GM20431 (cell line): ENCODE measurements around the gene HES7.
"Not testable (repeated sequence)": the region's sequence is repeated elsewhere in the genome, so short reads cannot be mapped to it uniquely, and the experiment has no call there.

Experiments used
- in situ Hi-C: fragments of 300-500 bp; cut with MseI, MboI; formaldehyde crosslinking; loops from one replicate; pipeline ENCODE4 v1.15.0; 2020; ENCODE audit warnings: low sequenced_read_pairs; ENCODE audit not compliant: unreplicated experiment

The HES7 gene

DNA sequence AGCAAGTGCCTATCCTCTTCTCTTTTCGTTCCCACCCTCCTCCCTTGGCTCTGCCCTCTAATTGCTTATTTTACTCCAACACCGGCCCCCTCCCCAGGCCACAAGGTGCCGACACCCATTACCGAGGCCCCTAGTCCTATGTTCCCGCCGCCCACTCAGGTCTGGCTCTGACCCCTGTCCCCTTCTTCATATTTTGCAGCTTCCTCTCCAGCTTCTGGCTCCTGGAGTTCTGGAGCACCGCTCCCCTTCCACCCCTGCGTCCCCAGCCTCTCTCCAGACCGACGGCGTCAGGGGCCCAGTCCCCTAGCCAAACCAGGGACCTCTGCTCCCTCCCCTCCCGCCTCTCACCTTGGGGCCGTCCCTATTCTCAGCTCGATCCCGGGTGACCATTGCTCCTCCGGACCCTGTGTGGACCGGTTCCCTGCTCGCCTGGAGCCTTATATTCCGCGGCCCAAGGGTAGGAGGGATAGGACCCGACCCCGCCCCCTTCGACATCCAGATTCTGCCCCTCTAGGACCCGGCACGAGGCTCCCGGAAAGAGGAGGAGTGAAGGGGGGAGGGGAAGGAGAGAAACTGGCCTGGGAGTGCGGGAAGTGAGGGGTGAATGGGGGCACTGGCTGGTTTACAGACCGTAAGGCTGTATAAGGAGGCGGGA is at the start of gene HES7:
Gene HES7 (minus strand): TSS at position 412 of the 655 bp plus-strand sequence. CDS start 22 bp downstream, at position 390.
- in situ Hi-C loops, result no loop called here

DNA sequence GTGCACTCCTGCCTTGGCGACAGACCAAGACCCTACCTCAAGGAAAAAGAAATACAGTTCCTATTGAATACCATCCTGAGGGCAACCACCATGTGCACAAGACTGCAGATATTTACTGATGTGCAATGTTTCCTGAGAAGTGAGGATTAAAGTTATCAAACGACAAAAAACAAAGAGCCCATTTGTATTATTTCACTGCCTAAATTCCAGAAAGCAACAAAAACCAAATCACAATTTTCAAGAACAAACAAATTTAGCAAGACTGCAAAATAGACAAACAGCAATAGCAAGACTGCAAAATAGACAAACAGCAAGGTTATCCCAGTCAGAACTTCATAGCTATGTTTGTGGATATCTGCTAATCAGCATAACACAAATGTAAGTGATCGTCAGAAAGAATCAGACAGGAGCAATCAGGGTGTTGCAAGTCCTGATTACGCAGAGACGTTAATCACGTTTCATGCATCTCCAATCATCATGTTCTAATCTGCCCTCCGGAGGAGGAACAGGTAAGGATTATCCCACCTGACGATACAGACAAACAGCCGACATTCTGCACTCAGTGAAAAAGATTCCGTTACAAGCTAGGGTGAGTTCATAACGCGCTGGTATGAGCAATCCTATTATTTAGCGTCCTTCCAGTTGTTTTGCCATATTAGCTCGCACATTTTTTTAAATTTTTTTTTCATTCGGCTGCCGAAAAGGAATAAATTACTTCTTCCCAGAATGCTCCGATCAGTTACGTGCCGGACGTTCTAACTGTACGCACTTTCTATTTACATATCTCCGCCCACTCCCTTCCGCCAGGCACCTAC is 49.4 kb upstream of the HES7 start:
- in situ Hi-C loops, result no loop called here

DNA sequence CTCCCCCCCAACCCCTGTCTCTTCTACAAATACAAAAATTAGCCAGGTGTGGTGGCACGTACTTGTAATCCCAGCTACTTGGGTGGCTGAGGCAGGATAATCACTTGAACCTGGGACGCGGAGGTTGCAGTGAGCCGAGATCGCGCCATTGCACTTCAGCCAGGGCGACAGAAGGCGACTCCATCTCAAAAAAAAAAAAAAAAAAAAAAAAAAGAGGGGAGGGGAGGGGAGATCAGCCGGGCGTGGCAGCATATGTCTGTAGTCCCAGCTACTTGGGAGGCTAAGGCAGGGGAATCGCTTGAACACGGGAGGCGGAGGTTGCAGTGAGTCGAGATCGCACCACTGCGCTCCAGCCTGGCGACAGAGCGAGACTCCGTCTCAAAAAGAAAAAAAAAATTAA is 46.3 kb upstream of the HES7 start:
- in situ Hi-C loops, result not testable (repeated sequence)

DNA sequence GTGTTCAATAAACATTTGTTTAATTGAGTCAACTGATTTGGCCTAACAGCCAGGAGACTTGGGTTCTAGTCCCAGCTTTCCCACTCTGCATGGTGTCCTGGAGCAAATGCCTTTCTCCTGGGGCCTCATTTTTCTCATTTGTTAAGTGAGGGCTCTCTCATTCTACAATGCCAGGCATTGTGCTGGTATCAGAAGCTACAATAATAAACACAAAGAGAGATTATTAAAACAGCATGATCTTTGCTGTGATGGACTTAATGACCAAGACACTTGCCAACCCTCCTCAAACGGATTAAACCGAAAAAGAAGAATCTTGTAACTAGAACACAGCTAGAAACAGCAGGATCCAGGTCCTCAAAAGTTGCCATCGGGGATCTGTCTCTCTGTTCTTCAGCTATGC is 43.6 kb upstream of the HES7 start:
- in situ Hi-C loops, result no loop called here

DNA sequence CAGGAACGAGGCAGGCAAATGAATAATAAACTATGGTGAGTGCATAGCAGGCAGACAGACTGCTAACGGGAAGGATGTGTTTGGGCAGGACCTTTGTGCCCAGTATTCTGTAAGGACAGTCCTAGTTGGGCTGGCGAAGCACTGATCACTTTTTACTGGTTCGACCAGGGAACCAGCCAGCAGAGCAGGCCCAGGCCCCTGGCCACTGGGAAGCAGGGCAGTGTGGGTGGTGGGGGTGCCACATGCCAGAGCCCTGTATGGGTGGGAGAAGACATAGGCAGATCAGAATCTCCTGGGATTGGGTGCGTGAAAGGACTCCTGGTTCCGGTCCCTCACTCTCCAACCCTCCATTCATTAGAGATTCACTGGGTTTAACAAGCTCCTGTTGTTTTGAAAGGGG is 42.8 kb upstream of the HES7 start:
- in situ Hi-C loops, result no loop called here

DNA sequence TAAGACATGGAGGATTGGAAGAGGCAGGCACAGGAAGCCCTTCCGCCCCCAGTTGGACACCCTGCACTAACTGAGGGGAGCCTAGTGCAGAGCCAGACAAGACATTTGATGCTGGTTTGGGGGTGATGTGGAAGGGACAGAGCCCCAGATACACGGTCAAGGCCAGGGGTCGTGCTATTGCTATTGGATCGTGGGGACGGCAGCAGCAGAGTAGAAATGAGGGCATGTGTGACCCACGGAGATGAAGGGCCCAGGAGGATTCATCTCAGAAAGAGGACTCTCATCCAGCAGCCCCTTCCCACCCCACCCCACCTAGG is 40.9 kb upstream of the HES7 start:
- in situ Hi-C loops, result no loop called here

DNA sequence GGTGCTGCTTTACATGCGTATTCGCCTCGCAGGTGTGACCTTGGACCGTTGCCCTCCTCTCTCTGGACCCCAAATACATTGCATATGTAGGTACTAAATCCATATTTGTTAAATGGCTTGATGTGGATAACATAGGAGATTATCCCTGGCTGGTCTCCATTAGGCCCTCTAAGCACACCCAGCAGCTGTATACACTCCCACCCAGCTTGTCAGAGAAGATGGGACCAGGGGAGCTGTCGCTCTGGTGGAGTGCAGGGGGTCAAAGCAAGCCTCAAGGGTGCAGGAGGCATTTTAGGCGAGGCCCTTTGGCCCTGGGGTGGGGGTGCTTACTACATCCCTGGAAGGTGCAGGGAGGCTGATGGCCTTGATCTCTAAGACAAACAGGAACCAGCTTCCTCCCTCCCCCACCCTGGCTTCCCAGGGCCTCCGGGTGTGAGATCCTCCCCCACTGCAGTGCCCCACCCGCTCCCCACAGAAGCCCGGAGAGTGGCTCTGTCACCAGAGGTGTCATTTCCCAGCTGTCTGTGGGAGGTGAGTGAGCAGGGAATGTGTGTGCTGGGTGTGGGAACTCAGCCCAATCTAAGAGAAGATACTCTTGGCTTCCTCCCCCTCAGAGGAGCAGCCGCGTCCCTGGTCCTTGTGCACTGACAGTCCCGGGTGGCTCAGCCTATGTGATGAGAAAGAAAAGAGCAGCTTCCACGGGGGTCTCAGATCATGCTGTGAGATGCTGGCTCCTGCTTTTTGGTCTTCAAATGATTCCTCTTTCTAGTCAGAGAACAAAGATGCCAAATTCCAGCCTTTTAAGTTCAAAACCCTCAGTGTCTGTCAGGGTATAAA is 40.3 kb upstream of the HES7 start:
- in situ Hi-C loops, result no loop called here

DNA sequence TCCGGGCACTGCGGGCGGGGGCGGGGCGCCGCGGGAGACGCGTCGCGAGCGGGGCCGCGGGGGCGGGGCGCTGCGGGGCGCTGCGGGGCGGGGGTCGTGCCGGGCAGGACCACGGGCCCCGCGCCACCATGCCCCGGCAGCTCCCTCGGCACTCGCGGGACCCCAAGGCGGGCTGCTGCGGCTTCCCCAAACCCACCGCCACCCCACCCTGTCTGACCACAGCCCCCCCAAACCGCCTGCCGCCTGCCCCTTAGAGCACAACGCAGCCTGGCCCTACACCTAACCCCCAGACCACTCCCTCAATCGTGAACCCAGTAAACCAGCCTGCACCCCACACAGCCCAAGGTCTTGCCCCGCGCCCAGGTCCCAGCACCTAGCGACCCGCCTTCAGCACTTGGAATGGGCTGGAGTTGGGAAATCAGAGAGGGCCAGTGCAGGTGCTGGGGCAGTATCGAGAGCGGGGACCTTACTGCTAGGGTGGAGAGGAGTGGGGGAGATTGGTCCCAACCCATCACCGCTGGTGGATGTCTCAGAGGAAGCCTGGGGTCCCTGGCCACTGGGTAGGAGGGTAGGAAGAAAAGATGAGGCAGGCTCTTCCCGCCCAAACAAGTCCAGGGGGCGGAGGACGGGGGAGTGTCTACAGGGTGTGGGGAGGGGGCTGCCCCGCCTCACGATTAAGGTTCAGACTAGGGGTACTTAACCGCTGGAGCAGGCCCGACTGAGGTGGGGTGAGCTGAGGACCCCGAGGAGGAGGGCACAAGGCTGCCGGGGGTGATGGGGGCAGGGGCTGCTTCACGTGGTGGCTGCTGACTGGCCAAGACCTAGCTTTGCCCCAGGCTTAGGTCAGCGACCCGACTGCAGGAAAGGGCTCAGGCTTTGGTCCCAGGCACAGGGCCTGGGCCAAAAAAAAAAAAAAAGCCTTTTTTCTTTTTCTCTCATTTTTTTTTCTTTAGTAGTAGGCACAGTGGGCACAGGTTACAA is 39.4 kb upstream of the HES7 start:
- in situ Hi-C loops, result no loop called here

DNA sequence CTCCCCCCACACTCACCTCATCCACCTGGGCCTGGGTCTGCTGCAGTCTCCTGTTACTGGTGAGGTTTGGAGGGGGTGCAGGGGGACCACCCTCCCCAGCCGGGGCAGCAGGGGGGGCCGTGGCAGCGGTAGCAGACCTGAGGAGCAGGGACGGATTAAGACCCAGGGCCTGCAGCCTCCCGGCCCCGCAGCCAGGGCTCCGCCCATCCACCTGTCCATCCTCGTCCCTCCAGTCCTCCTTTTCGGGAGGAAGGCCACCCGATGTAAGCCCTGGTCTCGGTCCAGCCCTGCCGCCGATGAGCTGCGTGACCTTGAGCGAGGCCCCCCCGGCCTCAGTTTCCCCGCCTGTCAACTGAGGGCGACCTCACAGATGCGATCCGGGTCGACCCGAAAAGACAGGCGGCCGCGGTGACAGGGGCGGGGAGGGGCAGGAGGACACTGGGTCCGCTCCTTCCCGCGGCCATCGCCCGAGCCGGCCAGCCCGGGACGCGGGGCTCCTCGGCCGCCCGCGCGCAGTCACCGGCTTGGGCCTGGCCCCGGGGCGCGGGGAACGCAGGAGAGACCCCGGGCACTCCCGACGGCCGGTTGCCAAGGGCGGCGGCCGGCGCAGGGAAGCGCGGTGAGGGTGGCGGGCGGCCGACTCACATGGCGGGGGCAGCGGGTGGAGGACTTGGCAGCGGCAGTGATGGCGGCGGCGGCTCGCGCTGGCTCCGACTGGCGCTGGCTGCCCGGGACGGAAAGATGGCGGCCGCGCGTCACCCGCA is 38.5 kb upstream of the HES7 start, which contains the start of gene VAMP2:
Gene VAMP2 (minus strand): TSS at position 716 of the 764 bp plus-strand sequence. CDS start 69 bp downstream, at position 647.
- in situ Hi-C loops, result no loop called here

DNA sequence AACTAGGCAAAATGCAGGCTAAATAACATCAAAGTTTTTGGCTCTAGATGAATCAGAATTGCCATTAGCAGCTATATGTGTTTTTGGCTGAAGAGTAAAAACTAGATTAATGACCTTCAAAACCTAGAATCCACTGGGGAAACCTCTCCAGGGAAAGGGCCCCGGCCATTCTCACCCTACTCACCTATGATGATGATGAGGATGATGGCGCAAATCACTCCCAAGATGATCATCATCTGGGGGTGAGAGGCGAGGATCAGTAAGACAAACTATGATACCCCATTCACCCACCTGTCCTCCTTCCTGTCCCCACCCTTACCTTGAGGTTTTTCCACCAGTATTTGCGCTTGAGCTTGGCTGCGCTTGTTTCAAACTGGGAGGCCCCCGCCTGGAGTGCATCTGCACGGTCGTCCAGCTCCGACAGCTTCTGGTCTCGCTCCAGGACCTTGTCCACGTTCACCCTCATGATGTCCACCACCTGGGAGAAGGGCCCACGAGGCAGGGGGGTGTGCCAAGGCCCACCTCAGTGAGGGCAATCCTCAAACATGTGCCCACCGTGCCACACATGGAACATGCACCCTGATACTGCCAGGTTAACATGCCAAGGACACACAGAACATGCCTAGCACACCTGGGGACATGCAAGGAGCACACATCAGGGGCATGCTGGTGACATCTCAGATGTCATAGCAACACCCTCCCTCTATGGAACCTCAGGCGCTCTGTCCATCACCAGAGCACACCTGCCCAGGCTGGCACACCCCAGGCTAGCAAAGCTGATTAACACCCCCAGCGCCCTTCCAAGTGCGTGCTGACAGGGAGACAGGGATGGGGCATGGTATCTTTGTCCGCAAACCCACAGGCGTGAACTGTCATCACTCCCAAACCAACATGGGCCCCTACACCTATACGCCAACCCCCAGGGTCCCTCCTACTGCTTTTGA is 37.7 kb upstream of the HES7 start:
- in situ Hi-C loops, result no loop called here

DNA sequence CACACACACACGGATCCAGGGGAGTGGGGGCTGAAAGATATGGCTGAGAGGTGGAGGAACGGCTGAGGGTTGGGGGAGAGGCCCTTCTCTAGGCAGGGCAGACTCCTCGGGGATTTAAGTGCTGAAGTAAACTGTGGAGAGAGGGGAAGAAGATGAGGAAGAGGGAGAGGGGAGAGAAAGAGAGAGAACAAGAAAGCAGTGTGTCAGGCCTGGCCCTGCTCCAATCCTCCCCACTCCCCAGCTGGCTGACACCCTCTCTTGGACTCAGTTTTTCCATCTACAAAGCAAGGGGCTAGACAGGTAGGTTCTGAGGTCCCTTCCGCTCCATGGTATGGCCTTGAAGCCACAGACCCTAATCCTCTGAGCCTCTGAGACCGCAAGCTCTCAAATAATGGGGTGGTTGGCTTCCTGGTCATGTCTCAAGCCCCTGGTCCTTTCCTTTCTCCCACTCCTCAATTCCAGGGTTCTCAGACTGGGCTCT is 36.9 kb upstream of the HES7 start:
- in situ Hi-C loops, result no loop called here

DNA sequence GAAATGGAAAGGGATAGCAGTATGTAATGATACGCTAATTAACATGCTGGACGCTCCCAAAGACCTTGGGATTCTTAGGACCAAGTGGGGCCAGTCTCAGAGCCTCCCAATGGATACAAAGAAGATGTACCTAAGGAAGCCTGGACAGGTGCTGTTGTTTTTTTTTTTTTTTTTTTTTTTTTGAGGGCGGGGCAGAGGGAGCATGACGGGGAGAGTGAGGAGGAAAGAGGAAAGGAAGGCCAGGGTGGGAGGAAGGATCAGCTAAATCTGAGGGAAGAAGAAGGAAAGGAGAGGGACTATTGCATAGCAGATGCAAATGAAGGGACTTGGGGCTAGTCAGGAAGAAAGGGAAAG is 36.3 kb upstream of the HES7 start:
- in situ Hi-C loops, result no loop called here

DNA sequence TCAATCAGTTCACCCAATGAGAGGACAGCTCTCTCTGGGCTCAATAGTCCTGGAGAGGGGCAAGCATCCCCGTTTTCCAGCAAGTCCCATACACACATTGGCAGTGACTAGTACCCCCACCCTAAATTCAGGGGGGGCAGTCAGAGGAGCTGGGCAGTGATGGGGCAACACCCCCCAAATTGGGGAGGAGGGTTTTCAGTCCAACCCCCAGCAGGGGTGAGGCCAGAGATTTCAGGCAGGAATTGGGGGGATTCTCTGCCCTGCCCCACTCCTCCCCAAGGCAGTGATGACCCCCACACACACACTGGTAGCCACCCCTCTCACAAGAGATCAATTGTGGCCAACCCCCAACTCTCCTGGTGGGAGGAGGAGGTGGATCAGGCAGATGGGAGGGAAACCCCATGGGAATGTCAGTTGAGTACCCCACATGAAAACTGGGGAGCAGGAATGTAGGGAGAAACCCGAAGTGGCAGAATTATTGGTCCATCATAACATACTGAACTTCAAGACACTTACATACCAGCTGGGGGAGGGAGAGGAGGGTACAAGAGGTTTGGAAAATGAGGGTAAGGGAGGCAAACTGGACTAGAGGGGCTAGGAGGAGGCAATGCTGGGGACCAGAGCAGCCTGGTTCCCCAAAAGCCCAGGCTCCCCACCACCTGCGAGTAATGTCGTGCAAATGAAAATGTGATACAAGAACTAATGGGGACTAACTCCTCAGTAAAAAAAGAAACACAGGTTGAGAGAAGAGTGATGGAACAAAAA is 35.7 kb upstream of the HES7 start:
- in situ Hi-C loops, result no loop called here

DNA sequence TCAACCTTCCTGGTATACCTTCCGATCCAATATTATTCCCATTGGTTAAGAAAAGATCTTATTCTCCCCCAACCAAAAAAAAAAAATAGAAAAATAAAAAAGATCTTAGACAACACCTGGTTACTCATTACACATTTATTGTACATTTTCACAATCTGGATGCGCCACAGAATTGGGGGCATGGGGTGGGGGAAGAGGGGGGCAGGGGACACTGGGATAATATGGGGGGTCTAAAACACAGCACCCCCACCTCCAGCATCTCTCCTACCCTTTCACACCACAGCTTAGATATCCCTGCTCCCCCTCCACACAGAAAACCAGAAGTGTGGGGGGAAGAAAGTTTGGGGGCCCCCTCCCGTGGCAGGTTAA is 35.1 kb upstream of the HES7 start:
- in situ Hi-C loops, result no loop called here

DNA sequence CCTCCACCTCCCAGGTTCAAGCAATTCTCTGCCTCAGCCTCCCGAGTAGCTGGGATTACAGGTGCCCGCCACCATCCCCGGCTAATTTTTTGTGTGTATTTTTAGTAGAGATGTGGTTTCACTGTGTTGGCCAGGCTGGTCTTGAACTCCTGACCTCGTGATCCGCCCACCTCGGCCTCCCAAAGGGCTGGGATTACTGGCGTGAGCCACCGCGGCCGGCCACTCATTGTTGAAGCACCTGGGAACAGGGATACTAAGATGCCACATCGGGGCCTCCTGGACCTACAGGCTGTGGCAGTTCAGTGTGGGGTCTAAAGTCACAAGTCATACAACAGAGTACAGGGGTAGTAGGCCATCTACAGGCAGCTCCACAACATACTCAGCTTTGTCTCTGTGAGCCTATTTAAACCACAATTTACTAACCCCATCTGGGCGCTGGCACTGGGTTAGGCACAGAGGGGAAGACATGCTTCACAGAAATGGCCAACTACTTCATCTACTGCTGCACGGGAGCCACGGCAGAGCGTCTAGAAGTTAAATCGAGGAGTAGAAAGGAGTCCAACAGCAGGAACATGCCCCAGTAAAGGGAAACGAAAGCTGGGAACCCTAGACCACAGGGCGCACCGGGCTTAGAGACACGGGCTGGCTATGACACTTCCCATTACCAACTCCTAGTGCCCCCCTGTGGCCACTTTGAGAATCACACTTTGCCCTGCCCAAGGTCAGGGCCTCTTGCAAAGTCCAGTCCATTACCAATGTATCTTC is 34.5 kb upstream of the HES7 start:
- in situ Hi-C loops, result no loop called here

DNA sequence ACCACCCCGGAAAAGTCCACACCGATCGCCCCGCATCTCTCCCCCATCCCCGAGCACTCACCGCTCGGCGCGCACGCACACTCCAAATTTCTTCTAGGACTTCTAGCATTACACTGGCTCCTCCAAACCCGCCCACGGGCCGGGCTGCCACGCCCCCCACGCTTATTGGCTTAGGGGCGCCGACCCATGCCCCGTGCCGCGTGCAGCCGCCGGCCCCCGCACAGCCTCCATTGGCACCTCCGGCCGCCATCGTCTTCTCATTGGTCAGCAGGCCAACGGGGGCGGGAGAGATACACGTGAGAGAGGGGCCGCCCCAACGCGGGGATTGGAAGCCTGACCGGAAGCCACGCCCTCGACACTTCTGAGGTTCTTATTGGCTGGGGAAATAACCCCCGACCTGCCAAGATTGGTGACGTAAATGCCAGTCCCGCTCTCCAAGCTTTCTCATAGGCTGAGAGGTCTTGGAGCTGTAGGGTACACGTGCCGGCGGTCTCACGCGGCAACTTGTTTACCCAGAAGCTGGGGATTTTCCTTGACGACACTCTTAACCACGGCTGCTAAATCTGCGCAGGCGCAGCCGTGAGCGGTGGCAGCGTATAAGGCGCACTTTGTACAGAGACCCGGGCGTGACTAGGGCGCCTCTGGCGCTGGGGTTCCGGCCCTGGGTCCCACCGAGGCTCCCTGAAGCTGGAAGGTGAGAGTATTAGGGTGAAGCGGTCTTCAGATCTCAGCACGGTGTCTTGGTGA is 32.5 kb upstream of the HES7 start:
- in situ Hi-C loops, result no loop called here
